Omental fat pad (tissue), 4 donors: ENCODE data around the gene ARHGAP6. TPM values are rescaled to one million over a fixed set of nuclear protein-coding genes. Genes with fewer than 3 reads are reported as not detected.

Experiments used
- ATAC-seq: fragments of 150-250 bp; one replicate; pipeline ENCODE4 v1.9.1; 2016; ENCODE audit warnings: mild to moderate bottlenecking, moderate library complexity; ENCODE audit not compliant: low FRiP score
- DNase-seq: peaks from one replicate; pipeline ENCODE4 v3.0.0-alpha.2; 2019; ENCODE audit warnings: low spot score
- total RNA-seq, 4 donors: library from RNA; depleted of rRNA; stranded (reverse); fragments of >200 nt; gene quantifications; one replicate each; pipeline ENCODE4 v1.1.0, GENCODE V29; 2016
- TF ChIP-seq, protein P1 (sequence below), 3 donors: fragments of 450-650 bp; IDR thresholded peaks; one replicate each; pipeline ENCODE4 v1.5.1; 2016 to 2017; ENCODE audit warnings: antibody characterized with exemption in 3 of 3, mild to moderate bottlenecking in 3 of 3, moderate library complexity in 2 of 3

Gene ARHGAP6
- total RNA-seq, 4 donors from 2014 or later = 20.4 to 45.5 (median 25.1) TPM

DNA sequence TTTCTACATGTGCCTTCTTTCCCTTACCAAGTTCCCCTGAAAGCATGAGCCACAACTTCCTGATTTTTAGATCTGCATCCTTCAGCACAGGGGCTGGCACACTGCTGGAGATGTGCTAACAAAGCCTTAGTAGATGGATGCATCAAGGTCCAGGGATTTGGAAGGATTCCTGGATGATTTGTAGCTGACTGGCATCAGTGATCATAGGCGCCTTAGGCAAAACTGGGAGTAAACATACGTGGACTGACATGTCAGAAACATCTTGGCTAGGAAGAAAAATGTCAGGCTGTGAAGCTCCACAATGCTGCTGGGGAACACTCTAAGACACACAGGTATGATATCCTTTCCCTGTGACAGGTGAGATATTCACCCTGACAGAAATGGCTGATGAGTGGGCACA is 216.1 kb downstream of the ARHGAP6 start:
- ATAC-seq (no peak), DNase-seq (no peak)
- TF ChIP-seq, protein P1, sequence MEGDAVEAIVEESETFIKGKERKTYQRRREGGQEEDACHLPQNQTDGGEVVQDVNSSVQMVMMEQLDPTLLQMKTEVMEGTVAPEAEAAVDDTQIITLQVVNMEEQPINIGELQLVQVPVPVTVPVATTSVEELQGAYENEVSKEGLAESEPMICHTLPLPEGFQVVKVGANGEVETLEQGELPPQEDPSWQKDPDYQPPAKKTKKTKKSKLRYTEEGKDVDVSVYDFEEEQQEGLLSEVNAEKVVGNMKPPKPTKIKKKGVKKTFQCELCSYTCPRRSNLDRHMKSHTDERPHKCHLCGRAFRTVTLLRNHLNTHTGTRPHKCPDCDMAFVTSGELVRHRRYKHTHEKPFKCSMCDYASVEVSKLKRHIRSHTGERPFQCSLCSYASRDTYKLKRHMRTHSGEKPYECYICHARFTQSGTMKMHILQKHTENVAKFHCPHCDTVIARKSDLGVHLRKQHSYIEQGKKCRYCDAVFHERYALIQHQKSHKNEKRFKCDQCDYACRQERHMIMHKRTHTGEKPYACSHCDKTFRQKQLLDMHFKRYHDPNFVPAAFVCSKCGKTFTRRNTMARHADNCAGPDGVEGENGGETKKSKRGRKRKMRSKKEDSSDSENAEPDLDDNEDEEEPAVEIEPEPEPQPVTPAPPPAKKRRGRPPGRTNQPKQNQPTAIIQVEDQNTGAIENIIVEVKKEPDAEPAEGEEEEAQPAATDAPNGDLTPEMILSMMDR (IDR thresholded peaks at IDR 0.05) = no peak

DNA sequence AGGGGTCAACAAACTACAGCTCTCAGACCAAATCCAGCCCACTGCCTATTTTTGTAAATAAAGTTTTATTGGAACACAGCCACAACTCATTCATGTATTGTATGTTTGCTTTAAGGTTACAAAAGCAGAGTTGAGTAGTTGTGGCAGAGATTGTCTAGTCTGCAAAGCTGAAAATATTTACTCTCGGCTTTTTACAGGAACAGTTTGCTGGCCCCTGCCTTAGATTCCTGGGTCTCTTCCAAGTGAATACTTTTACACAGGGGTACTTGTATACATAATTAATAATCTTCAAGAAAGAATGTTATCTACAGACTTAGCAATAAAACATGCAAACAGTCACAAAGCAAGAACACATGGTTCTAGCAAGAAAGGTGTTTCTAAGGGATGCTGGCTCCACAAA is 218.3 kb downstream of the ARHGAP6 start:
- ATAC-seq (no peak), DNase-seq (no peak)
- TF ChIP-seq, protein P1 (IDR thresholded peaks at IDR 0.05) = no peak

DNA sequence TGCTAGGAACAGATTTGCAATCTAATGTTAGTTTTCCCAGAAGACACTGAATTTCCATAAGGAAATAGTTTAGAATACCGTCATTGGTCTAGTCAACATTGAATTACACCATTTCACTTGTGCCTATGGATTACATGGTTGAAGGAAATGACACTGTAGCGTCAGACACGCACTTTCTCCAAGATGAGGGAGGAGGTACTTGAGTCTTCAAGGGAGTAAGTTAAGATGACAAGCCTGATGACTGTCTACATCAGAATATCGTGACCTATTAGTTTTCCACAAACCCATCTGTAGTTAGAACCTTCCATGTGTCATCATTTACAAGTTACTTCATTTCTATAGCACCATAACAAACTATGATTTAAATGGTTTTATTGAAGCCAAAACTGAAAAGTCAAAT is 218.8 kb downstream of the ARHGAP6 start:
- no peak for ATAC-seq
- no peak for DNase-seq

DNA sequence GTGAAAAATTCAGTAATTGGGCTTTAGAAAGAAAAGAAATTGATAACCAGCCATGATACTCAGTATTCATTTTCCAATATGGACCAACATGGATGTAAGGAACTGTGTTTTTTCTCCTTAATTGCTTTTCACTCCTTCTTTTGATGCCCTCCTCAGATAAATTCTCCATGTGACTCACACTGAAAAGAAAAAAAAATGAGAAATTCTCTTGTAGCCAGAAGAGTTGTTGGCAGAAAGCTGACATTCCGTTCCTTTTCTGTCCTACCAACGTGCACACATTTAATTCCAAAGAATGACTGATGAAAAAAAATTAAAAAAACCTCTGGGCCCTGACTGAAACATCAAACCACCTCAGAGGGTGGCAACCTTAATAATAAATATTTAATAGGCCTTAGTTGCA is 219.4 kb downstream of the ARHGAP6 start:
- TF ChIP-seq, protein P1 (IDR thresholded peaks at IDR 0.05) = no peak
- no peak for ATAC-seq
- no peak for DNase-seq

More for the DNA sequence above, 218.8 kb downstream of the ARHGAP6 start:
- TF ChIP-seq, protein P1 (IDR thresholded peaks at IDR 0.05) = no peak

DNA sequence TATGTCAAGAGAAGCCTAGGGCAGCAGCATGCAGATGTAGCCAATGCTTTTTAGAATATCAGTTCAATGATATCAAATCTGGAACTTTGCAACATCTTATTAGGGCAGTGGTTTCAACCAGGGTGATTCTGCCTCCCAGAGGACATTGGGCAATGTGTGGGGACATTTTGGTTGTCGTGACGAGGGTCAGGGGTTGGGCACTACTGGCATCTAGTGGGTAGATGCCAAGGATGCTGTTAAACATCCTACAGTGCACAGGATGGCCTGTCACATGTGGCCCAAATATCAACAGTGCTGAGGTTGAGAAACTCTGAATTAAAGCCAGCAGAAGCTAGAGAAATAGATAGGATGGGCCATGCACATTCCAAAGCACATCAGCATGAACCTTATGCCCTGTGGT is 220.2 kb downstream of the ARHGAP6 start:
- ATAC-seq (no peak), DNase-seq (no peak)
- TF ChIP-seq, protein P1 (IDR thresholded peaks at IDR 0.05) = no peak

DNA sequence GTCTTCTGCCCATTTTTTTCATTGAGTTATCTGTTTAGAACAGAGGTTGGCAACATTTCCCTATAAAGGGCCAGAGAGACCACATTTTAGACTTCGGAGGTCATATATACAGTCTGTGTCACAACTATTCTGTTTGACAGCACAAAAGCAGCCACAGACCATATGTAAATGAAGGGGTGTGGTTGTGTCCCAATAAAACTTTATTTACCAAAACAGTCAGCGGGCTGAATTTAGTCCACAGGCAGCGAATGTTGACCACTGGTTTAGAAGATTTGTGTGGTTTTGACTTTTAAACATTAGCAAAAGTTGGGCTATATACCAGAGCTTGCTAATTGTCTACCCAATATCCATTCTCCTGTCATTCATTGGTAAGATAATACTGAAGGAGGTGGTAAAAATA is 221.7 kb downstream of the ARHGAP6 start:
- TF ChIP-seq, protein P1 (IDR thresholded peaks at IDR 0.05) = no peak
- DNase-seq (no peak), ATAC-seq (no peak)

DNA sequence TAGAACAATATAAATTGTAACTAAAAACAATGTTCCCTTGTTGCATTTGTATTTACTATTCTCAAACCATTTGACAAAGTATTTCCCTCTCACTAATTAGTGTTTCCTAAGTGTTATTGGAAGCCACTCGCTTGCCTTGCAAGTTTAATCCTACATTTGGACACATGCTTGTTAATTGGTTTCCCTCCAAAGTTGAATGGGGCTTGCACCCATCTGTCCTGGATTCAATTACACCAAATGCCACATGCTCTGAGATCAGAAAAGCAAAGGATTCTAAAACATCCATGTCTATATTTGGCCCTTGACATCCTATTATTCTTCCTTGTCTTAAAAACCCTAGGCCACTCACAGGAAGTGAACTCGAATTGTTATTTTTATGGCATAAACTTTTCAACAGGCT is 225.9 kb downstream of the ARHGAP6 start:
- no peak for DNase-seq
- TF ChIP-seq, protein P1 (IDR thresholded peaks at IDR 0.05) = no peak
- no peak for ATAC-seq
